HFF-Myc (cell line): ENCODE results near the gene RNU6-9.
A peak's percentile ranks its signal among the peaks of the same experiment; 100 is the strongest.

ENCODE experiments used
- DNase-seq: peaks from one replicate; pipeline ENCODE4 v3.0.0-alpha.2; 2011; ENCODE audit warnings: low read depth; ENCODE audit errors: extremely low read depth
- H3K4me3 ChIP-seq: replicated peaks from 2 replicates; pipeline ENCODE4 v1.5.1; 2011; ENCODE audit warnings: low read depth, mild to moderate bottlenecking, control low read depth, low read length
- CTCF ChIP-seq: IDR thresholded peaks from 2 replicates; pipeline ENCODE4 v1.5.1; 2012; ENCODE audit warnings: mild to moderate bottlenecking, low read depth, low read length, control low read depth; ENCODE audit errors: missing control alignments

RNU6-9 gene

GRCh38 chr19:933553-933882 lies 40.2 kb downstream of the RNU6-9 start:
- TF ChIP-seq CTCF, result no peak
- peak overlapping the region; percentile 38 for H3K4me3 ChIP-seq
- DNase-seq, result no peak

- no peak for DNase-seq
- no peak for TF ChIP-seq CTCF
- peak overlapping the region; percentile 38 for H3K4me3 ChIP-seq
These were observed 41.0 kb downstream of the RNU6-9 start for GRCh38 chr19:934197-934840.

- H3K4me3 ChIP-seq, result no peak overlapping the region
- TF ChIP-seq CTCF, result no peak
- peak; percentile 39 for DNase-seq
These were observed 41.7 kb downstream of the RNU6-9 start for GRCh38 chr19:934865-935479.

GRCh38 chr19:936175-936546 lies 42.9 kb downstream of the RNU6-9 start:
- no peak overlapping the region for H3K4me3 ChIP-seq
- TF ChIP-seq CTCF, result no peak
- DNase-seq, result no peak

- no peak for TF ChIP-seq CTCF
- no peak for DNase-seq
These were observed 44.0 kb downstream of the RNU6-9 start for GRCh38 chr19:937259-937694.

GRCh38 chr19:938233-938923 lies 45.1 kb downstream of the RNU6-9 start:
- no peak overlapping the region for H3K4me3 ChIP-seq
- DNase-seq, result no peak
- no peak for TF ChIP-seq CTCF

More at GRCh38 chr19:937259-937694, 44.0 kb downstream of the RNU6-9 start:
- H3K4me3 ChIP-seq, result no peak overlapping the region
